ENCODE measurements around the gene COBL.

COBL gene

GRCh38 chr7:51326656-51327286 is 10.2 kb upstream of the COBL start:
- no peak for DNase-seq (ENCODE audit: low read depth)
- TF ChIP-seq CTCF (conservative IDR thresholded peaks at IDR 0.05; ENCODE audit: low read depth, low read length), result no peak
- H3K4me3 ChIP-seq (ENCODE audit: low read depth, low read length), result no peak overlapping the region

GRCh38 chr7:51325908-51326307 is 9.3 kb upstream of the COBL start:
- H3K4me3 ChIP-seq (ENCODE audit: low read depth, low read length), result no peak overlapping the region
- DNase-seq (ENCODE audit: low read depth), result no peak
- TF ChIP-seq CTCF (conservative IDR thresholded peaks at IDR 0.05; ENCODE audit: low read depth, low read length), result no peak

GRCh38 chr7:51325261-51325676 is 8.7 kb upstream of the COBL start:
- no peak overlapping the region for H3K4me3 ChIP-seq (ENCODE audit: low read depth, low read length)
- no peak for DNase-seq (ENCODE audit: low read depth)
- no peak for TF ChIP-seq CTCF (conservative IDR thresholded peaks at IDR 0.05; ENCODE audit: low read depth, low read length)

- no peak for DNase-seq (ENCODE audit: low read depth)
- no peak for TF ChIP-seq CTCF (conservative IDR thresholded peaks at IDR 0.05; ENCODE audit: low read depth, low read length)
- H3K4me3 ChIP-seq (ENCODE audit: low read depth, low read length), result no peak overlapping the region
These were observed 7.7 kb upstream of the COBL start for GRCh38 chr7:51324206-51324898.

- DNase-seq (ENCODE audit: low read depth), result no peak
- TF ChIP-seq CTCF (conservative IDR thresholded peaks at IDR 0.05; ENCODE audit: low read depth, low read length), result no peak
- no peak overlapping the region for H3K4me3 ChIP-seq (ENCODE audit: low read depth, low read length)
These were observed 5.4 kb upstream of the COBL start for GRCh38 chr7:51321961-51322515.

- H3K4me3 ChIP-seq (ENCODE audit: low read depth, low read length), result no peak overlapping the region
- no peak for DNase-seq (ENCODE audit: low read depth)
- no peak for TF ChIP-seq CTCF (conservative IDR thresholded peaks at IDR 0.05; ENCODE audit: low read depth, low read length)
These were observed 2.4 kb upstream of the COBL start for GRCh38 chr7:51318886-51319579.

All from choroid plexus epithelial cell (primary cell).